ENCODE results near the gene TNFAIP3.

TNFAIP3 gene

GRCh38 chr6:137866200-137866913, 702 bp upstream of the TNFAIP3 start:
- DNase-seq = no peak

- no peak for DNase-seq
Observed at GRCh38 chr6:137867685-137868509, 838 bp downstream of the TNFAIP3 start.

- no peak for DNase-seq
Observed at GRCh38 chr6:137868721-137869548, 1.9 kb downstream of the TNFAIP3 start.

GRCh38 chr6:137869549-137870307, 2.7 kb downstream of the TNFAIP3 start:
- no peak for DNase-seq

- no peak for DNase-seq
Observed at GRCh38 chr6:137870308-137870644, 3.2 kb downstream of the TNFAIP3 start.

- DNase-seq = no peak
Observed at GRCh38 chr6:137870744-137871247, 3.7 kb downstream of the TNFAIP3 start.

GRCh38 chr6:137871291-137871690, 4.2 kb downstream of the TNFAIP3 start:
- no peak for DNase-seq

- no peak for DNase-seq
Observed at GRCh38 chr6:137871831-137872454, 4.9 kb downstream of the TNFAIP3 start.

GRCh38 chr6:137872581-137873115, 5.6 kb downstream of the TNFAIP3 start:
- no peak for DNase-seq

GRCh38 chr6:137873273-137873762, 6.3 kb downstream of the TNFAIP3 start:
- DNase-seq = no peak

GRCh38 chr6:137874204-137875057, 7.4 kb downstream of the TNFAIP3 start:
- DNase-seq = no peak

- no peak for DNase-seq
Observed at GRCh38 chr6:137875058-137875520, 8.0 kb downstream of the TNFAIP3 start.

- DNase-seq = no peak
Observed at GRCh38 chr6:137875606-137876005, 8.5 kb downstream of the TNFAIP3 start.

- DNase-seq = no peak
Observed at GRCh38 chr6:137876547-137876946, 9.5 kb downstream of the TNFAIP3 start.

- DNase-seq = no peak
Observed at GRCh38 chr6:137877113-137877512, 10.1 kb downstream of the TNFAIP3 start.

GRCh38 chr6:137877606-137878005, 10.5 kb downstream of the TNFAIP3 start:
- DNase-seq = no peak

- no peak for DNase-seq
Observed at GRCh38 chr6:137878029-137878428, 11.0 kb downstream of the TNFAIP3 start.

- DNase-seq = no peak
Observed at GRCh38 chr6:137878486-137879285, 11.6 kb downstream of the TNFAIP3 start.

GRCh38 chr6:137879299-137879698, 12.2 kb downstream of the TNFAIP3 start:
- no peak for DNase-seq
